Smooth muscle cell (in vitro differentiated cells): ENCODE measurements around the gene ALG1. TPM values are rescaled to one million over a fixed set of nuclear protein-coding genes. Genes with fewer than 3 reads are reported as not detected.

ENCODE experiments used
- DNase-seq: peaks from one replicate; lab custom pipeline; 2025; ENCODE audit not compliant: unreplicated experiment; lab: John Stamatoyannopoulos, UW
- H2AFZ ChIP-seq: fragments of 200-600 bp; sonication (generic); 2 replicates; pipeline ENCODE4 v1.6.0; 2016; ENCODE audit warnings: antibody characterized with exemption, low read depth, mild to moderate bottlenecking
- H3F3A ChIP-seq: fragments of 200-600 bp; sonication (generic); 2 replicates; pipeline ENCODE4 v1.6.0; 2017; ENCODE audit warnings: antibody characterized with exemption, low read depth
- H3K27ac ChIP-seq: fragments of 200-600 bp; sonication (generic); 2 replicates; pipeline ENCODE4 v1.5.1; 2016; ENCODE audit warnings: low read depth, mild to moderate bottlenecking
- H3K27me3 ChIP-seq: fragments of 200-600 bp; sonication (generic); 2 replicates; pipeline ENCODE4 v1.6.1; 2016; ENCODE audit warnings: low read depth, mild to moderate bottlenecking
- H3K36me3 ChIP-seq: fragments of 200-600 bp; sonication (generic); 2 replicates; pipeline ENCODE4 v1.5.1; 2016; ENCODE audit warnings: low read depth
- H3K4me1 ChIP-seq: fragments of 200-600 bp; sonication (generic); 2 replicates; pipeline ENCODE4 v1.5.1; 2016; ENCODE audit warnings: low read depth
- H3K4me2 ChIP-seq: fragments of 200-600 bp; sonication (generic); 2 replicates; pipeline ENCODE4 v1.6.0; 2016; ENCODE audit warnings: mild to moderate bottlenecking
- H3K4me3 ChIP-seq: fragments of 200-600 bp; sonication (generic); 2 replicates; pipeline ENCODE4 v1.5.1; 2016; ENCODE audit warnings: mild to moderate bottlenecking
- H3K79me2 ChIP-seq: fragments of 200-600 bp; sonication (generic); 2 replicates; pipeline ENCODE4 v1.6.0; 2016; ENCODE audit warnings: low read depth, mild to moderate bottlenecking
- H3K9ac ChIP-seq: fragments of 200-600 bp; sonication (generic); 2 replicates; pipeline ENCODE4 v1.6.0; 2016; ENCODE audit warnings: low read depth
- H3K9me3 ChIP-seq: fragments of 200-600 bp; sonication (generic); replicated peaks from 2 replicates; pipeline ENCODE4 v1.5.1; 2016; ENCODE audit warnings: low read depth
- H4K20me1 ChIP-seq: fragments of 200-600 bp; sonication (generic); 2 replicates; pipeline ENCODE4 v1.6.0; 2016; ENCODE audit warnings: low read depth
- CTCF ChIP-seq: fragments of 200-600 bp; sonication (generic); IDR thresholded peaks from 2 replicates; pipeline ENCODE4 v1.5.1; 2017; ENCODE audit warnings: borderline replicate concordance, mild to moderate bottlenecking, antibody characterized with exemption; ENCODE audit not compliant: insufficient read depth, poor library complexity, severe bottlenecking
- WGBS: methylation state at CpG from one replicate; pipeline ENCODE4 v1.1.7; 2016; ENCODE audit warnings: low lambda C conversion rate; 5-methylcytosine and 5-hydroxymethylcytosine counted together
- polyA plus RNA-seq: library from polyadenylated mRNA; unstranded; fragments of >200 nt; fragmentation: Nextera tagmentation; extraction: Ambion mirVana; gene quantifications from 2 replicates; pipeline ENCODE4 v1.2.1, GENCODE V29; 2016
- total RNA-seq: library from RNA; depleted of rRNA; stranded (reverse); fragments of >200 nt; gene quantifications from 2 replicates; pipeline ENCODE4 v1.2.3, GENCODE V29; 2014

ALG1 gene
- total and polyA plus RNA-seq, 2 experiments from 2014 or later: 22.6 to 32.9 TPM

- no peaks in the 10 kb centered on the region for H3K27me3 ChIP-seq
- DNase-seq: no peak
- no peaks in the 10 kb centered on the region for H3F3A ChIP-seq
- TF ChIP-seq CTCF: no peak
- no peak overlapping the region for H3K27ac ChIP-seq
- no peak overlapping the region for H2AFZ ChIP-seq
- H3K79me2 ChIP-seq: no peaks in the 10 kb centered on the region
- no peak overlapping the region for H3K9ac ChIP-seq
- no peak overlapping the region for H3K4me2 ChIP-seq
- H3K4me3 ChIP-seq: no peak overlapping the region
- WGBS: 48% methylated on average over 17 of the region's 17 CpGs
- no peaks in the 10 kb centered on the region for H3K36me3 ChIP-seq
- no peaks in the 10 kb centered on the region for H3K9me3 ChIP-seq
- no peaks in the 10 kb centered on the region for H3K4me1 ChIP-seq
- H4K20me1 ChIP-seq: no peaks in the 10 kb centered on the region
Measured at GRCh38 chr16:5025171-5025632, 46.4 kb upstream of the ALG1 start.

- no peak overlapping the region for H3K9ac ChIP-seq
- DNase-seq: no peak
- H3F3A ChIP-seq: no peaks in the 10 kb centered on the region
- H3K79me2 ChIP-seq: no peaks in the 10 kb centered on the region
- H3K27me3 ChIP-seq: no peaks in the 10 kb centered on the region
- H3K4me2 ChIP-seq: no peak overlapping the region
- no peak overlapping the region for H3K4me3 ChIP-seq
- H3K36me3 ChIP-seq: no peaks in the 10 kb centered on the region
- H3K9me3 ChIP-seq: no peaks in the 10 kb centered on the region
- WGBS: 93% methylated on average over 8 of the region's 8 CpGs
- no peak for TF ChIP-seq CTCF
- H2AFZ ChIP-seq: no peak overlapping the region
- no peak overlapping the region for H3K27ac ChIP-seq
- no peaks in the 10 kb centered on the region for H3K4me1 ChIP-seq
- H4K20me1 ChIP-seq: no peaks in the 10 kb centered on the region
Measured at GRCh38 chr16:5026664-5027063, 45.0 kb upstream of the ALG1 start.

GRCh38 chr16:5027086-5027485, 44.6 kb upstream of the ALG1 start:
- no peaks in the 10 kb centered on the region for H3K79me2 ChIP-seq
- no peaks in the 10 kb centered on the region for H3K9me3 ChIP-seq
- DNase-seq: no peak
- H3K9ac ChIP-seq: no peak overlapping the region
- H3K27me3 ChIP-seq: no peaks in the 10 kb centered on the region
- no peak overlapping the region for H2AFZ ChIP-seq
- H3K27ac ChIP-seq: no peak overlapping the region
- H4K20me1 ChIP-seq: no peaks in the 10 kb centered on the region
- no peaks in the 10 kb centered on the region for H3K4me1 ChIP-seq
- no peaks in the 10 kb centered on the region for H3F3A ChIP-seq
- no peak overlapping the region for H3K4me2 ChIP-seq
- WGBS: 87% methylated on average over 7 of the region's 7 CpGs
- no peak overlapping the region for H3K4me3 ChIP-seq
- no peak for TF ChIP-seq CTCF
- H3K36me3 ChIP-seq: no peaks in the 10 kb centered on the region

- Histone ChIP-seq H3K27me3 (no peaks in the 10 kb centered on the region), H3K27ac (no peak overlapping the region), H3K79me2 (no peaks in the 10 kb centered on the region), H4K20me1 (no peaks in the 10 kb centered on the region), H3K4me2 (no peak overlapping the region), H2AFZ (no peak overlapping the region), H3K36me3 (no peaks in the 10 kb centered on the region), H3K9ac (no peak overlapping the region), H3K4me1 (no peaks in the 10 kb centered on the region), H3K4me3 (no peak overlapping the region), H3F3A (no peaks in the 10 kb centered on the region), H3K9me3 (no peaks in the 10 kb centered on the region)
- no peak for DNase-seq
- no peak for TF ChIP-seq CTCF
- WGBS: 97% methylated on average over 32 of the region's 32 CpGs
Measured at GRCh38 chr16:5027575-5028235, 43.9 kb upstream of the ALG1 start.
